SK-N-SH treated with all-trans-retinoic acid at 6 μM for 48 hours (cell line): ENCODE measurements around the gene CAAP1.

Source experiments
- ATAC-seq: fragments of 200-7000 bp; cut with Tn5 transposase; 3 replicates; pipeline ENCODE4 v1.9.1; 2020; ENCODE audit warnings: mild to moderate bottlenecking, moderate library complexity
- ARNTL ChIP-seq: fragments of 450-650 bp; formaldehyde crosslinking; IDR thresholded peaks from 2 replicates; pipeline ENCODE4 v1.5.0; 2020; ENCODE audit warnings: low read depth, mild to moderate bottlenecking, moderate library complexity, borderline replicate concordance
- CSDC2 ChIP-seq: fragments of 250-450 bp; sonication (Bioruptor Pico); IDR thresholded peaks from 2 replicates; pipeline ENCODE4 v1.5.0; 2020; ENCODE audit warnings: mild to moderate bottlenecking, moderate library complexity
- ESRRG ChIP-seq: fragments of 250-450 bp; sonication (Bioruptor Pico); IDR thresholded peaks from 2 replicates; pipeline ENCODE4 v1.6.1; 2021; ENCODE audit warnings: mild to moderate bottlenecking
- ISL1 ChIP-seq: fragments of 250-450 bp; sonication (Bioruptor Pico); IDR thresholded peaks from 2 replicates; pipeline ENCODE4 v2.1.2; 2022; ENCODE audit warnings: mild to moderate bottlenecking, moderate library complexity
- OSR1 ChIP-seq: fragments of 250-450 bp; sonication (Bioruptor Pico); IDR thresholded peaks from 2 replicates; pipeline ENCODE4 v1.8.0; 2022; ENCODE audit warnings: moderate library complexity, mild to moderate bottlenecking, inconsistent platforms
- RARB ChIP-seq: fragments of 250-450 bp; sonication (Bioruptor Pico); IDR thresholded peaks from 2 replicates; pipeline ENCODE4 v1.8.0; 2021; ENCODE audit warnings: mild to moderate bottlenecking, moderate library complexity
- SNAI2 ChIP-seq: fragments of 250-450 bp; sonication (Bioruptor Pico); IDR thresholded peaks from 2 replicates; pipeline ENCODE4 v1.5.0; 2020; ENCODE audit warnings: mild to moderate bottlenecking, moderate library complexity
- TCF4 ChIP-seq: fragments of 250-450 bp; sonication (Bioruptor Pico); IDR thresholded peaks from 2 replicates; pipeline ENCODE4 v1.8.0; 2021; ENCODE audit warnings: mild to moderate bottlenecking, moderate library complexity, borderline replicate concordance
- ZC3H10 ChIP-seq: fragments of 250-450 bp; sonication (Bioruptor Pico); IDR thresholded peaks from 2 replicates; pipeline ENCODE4 v1.5.1; 2021; ENCODE audit warnings: mild to moderate bottlenecking, moderate library complexity
- ZFP3 ChIP-seq: fragments of 250-450 bp; sonication (Bioruptor Pico); IDR thresholded peaks from 2 replicates; pipeline ENCODE4 v1.5.0; 2020; ENCODE audit warnings: mild to moderate bottlenecking, moderate library complexity
- ZFP30 ChIP-seq: fragments of 450-650 bp; formaldehyde crosslinking; IDR thresholded peaks from 2 replicates; pipeline ENCODE4 v1.5.0; 2022; ENCODE audit warnings: mild to moderate bottlenecking, moderate library complexity
- ZNF565 ChIP-seq: fragments of 450-650 bp; formaldehyde crosslinking; conservative IDR thresholded peaks from 2 replicates; pipeline ENCODE4 v1.5.0; 2020; ENCODE audit warnings: low read depth, mild to moderate bottlenecking, moderate library complexity
- ZNF70 ChIP-seq: fragments of 450-650 bp; formaldehyde crosslinking; IDR thresholded peaks from 2 replicates; pipeline ENCODE4 v1.5.0; 2020; ENCODE audit warnings: mild to moderate bottlenecking, moderate library complexity
- TF ChIP-seq, protein P1 (sequence below): fragments of 250-450 bp; sonication (Bioruptor Pico); IDR thresholded peaks from 2 replicates; pipeline ENCODE4 v1.5.1; 2020; ENCODE audit warnings: low read depth, mild to moderate bottlenecking, moderate library complexity
- TF ChIP-seq, protein P2 (sequence below): fragments of 250-450 bp; sonication (Bioruptor Pico); IDR thresholded peaks from 2 replicates; pipeline ENCODE4 v1.8.0; 2020; ENCODE audit warnings: mild to moderate bottlenecking, moderate library complexity, borderline replicate concordance
- TF ChIP-seq, protein P3 (sequence below): fragments of 250-450 bp; sonication (Bioruptor Pico); IDR thresholded peaks from 2 replicates; pipeline ENCODE4 v1.5.0; 2020; ENCODE audit warnings: mild to moderate bottlenecking, moderate library complexity
- TF ChIP-seq, protein P4 (sequence below): fragments of 250-450 bp; sonication (Bioruptor Pico); IDR thresholded peaks from 2 replicates; pipeline ENCODE4 v1.8.0; 2021; ENCODE audit warnings: low read depth, mild to moderate bottlenecking, moderate library complexity, borderline replicate concordance
- TF ChIP-seq, protein P5 (sequence below): fragments of 250-450 bp; sonication (Bioruptor Pico); IDR thresholded peaks from 2 replicates; pipeline ENCODE4 v1.5.1; 2021; ENCODE audit warnings: mild to moderate bottlenecking, moderate library complexity

The CAAP1 gene, protein sequence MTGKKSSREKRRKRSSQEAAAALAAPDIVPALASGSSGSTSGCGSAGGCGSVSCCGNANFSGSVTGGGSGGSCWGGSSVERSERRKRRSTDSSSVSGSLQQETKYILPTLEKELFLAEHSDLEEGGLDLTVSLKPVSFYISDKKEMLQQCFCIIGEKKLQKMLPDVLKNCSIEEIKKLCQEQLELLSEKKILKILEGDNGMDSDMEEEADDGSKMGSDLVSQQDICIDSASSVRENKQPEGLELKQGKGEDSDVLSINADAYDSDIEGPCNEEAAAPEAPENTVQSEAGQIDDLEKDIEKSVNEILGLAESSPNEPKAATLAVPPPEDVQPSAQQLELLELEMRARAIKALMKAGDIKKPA

DNA sequence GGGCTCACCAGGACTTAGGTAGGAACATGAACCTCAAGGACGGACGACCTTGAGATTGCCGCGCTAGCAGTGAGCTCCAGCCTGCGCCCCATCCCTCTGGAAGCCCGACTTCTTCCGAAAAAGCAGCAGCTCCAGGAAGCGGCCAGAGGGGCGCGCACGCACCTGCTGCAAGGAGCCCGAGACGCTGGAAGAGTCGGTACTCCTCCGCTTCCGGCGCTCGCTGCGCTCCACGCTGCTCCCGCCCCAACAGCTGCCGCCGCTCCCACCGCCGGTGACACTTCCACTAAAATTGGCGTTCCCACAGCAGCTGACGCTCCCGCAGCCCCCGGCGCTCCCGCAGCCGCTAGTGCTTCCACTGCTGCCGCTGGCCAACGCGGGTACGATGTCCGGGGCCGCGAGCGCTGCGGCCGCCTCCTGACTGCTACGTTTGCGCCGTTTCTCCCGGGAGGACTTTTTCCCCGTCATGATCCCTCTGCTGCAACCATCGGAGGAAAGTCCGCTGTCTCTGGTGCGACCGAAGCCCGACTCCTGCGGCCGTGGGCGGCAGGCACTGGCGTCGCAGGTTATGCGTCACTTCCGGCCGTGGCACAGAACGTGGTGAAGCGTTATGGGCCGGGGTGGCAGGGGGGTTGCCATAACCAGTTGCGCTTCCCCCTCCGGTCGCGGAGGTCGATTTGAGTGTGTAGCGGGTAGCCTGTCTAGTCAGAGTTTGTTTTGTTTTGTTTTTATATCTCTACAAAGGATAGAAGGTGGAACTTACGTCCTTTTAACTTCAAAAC is at the start of gene CAAP1:
Gene CAAP1 (minus strand): TSS at position 552 of the 779 bp plus-strand sequence. CDS start 87 bp downstream, at position 465.
- peak; percentile 96 for ATAC-seq
- TF ChIP-seq, protein P1, sequence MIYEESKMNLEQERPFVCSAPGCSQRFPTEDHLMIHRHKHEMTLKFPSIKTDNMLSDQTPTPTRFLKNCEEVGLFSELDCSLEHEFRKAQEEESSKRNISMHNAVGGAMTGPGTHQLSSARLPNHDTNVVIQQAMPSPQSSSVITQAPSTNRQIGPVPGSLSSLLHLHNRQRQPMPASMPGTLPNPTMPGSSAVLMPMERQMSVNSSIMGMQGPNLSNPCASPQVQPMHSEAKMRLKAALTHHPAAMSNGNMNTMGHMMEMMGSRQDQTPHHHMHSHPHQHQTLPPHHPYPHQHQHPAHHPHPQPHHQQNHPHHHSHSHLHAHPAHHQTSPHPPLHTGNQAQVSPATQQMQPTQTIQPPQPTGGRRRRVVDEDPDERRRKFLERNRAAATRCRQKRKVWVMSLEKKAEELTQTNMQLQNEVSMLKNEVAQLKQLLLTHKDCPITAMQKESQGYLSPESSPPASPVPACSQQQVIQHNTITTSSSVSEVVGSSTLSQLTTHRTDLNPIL (CRISPR knock-in tag): no peak
- TF ChIP-seq ESRRG (CRISPR knock-in tag): no peak
- TF ChIP-seq TCF4: peak; percentile 15; the same call in 1 of the 2 replicates
- no peak for TF ChIP-seq RARB
- TF ChIP-seq, protein P2, sequence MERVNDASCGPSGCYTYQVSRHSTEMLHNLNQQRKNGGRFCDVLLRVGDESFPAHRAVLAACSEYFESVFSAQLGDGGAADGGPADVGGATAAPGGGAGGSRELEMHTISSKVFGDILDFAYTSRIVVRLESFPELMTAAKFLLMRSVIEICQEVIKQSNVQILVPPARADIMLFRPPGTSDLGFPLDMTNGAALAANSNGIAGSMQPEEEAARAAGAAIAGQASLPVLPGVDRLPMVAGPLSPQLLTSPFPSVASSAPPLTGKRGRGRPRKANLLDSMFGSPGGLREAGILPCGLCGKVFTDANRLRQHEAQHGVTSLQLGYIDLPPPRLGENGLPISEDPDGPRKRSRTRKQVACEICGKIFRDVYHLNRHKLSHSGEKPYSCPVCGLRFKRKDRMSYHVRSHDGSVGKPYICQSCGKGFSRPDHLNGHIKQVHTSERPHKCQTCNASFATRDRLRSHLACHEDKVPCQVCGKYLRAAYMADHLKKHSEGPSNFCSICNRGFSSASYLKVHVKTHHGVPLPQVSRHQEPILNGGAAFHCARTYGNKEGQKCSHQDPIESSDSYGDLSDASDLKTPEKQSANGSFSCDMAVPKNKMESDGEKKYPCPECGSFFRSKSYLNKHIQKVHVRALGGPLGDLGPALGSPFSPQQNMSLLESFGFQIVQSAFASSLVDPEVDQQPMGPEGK (CRISPR knock-in tag): 0 out of 2 replicates have a peak, but pooled peaks have one; percentile 13
- TF ChIP-seq ISL1 (CRISPR knock-in tag): no peak
- TF ChIP-seq, protein P3, sequence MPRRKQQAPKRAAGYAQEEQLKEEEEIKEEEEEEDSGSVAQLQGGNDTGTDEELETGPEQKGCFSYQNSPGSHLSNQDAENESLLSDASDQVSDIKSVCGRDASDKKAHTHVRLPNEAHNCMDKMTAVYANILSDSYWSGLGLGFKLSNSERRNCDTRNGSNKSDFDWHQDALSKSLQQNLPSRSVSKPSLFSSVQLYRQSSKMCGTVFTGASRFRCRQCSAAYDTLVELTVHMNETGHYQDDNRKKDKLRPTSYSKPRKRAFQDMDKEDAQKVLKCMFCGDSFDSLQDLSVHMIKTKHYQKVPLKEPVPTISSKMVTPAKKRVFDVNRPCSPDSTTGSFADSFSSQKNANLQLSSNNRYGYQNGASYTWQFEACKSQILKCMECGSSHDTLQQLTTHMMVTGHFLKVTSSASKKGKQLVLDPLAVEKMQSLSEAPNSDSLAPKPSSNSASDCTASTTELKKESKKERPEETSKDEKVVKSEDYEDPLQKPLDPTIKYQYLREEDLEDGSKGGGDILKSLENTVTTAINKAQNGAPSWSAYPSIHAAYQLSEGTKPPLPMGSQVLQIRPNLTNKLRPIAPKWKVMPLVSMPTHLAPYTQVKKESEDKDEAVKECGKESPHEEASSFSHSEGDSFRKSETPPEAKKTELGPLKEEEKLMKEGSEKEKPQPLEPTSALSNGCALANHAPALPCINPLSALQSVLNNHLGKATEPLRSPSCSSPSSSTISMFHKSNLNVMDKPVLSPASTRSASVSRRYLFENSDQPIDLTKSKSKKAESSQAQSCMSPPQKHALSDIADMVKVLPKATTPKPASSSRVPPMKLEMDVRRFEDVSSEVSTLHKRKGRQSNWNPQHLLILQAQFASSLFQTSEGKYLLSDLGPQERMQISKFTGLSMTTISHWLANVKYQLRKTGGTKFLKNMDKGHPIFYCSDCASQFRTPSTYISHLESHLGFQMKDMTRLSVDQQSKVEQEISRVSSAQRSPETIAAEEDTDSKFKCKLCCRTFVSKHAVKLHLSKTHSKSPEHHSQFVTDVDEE (CRISPR knock-in tag): 0 out of 2 replicates have a peak, but pooled peaks have one; percentile 39
- TF ChIP-seq SNAI2 (CRISPR knock-in tag): peak; percentile 73; the same call in 1 of the 2 replicates
- TF ChIP-seq, all 23 proteins: peak for 4

DNA sequence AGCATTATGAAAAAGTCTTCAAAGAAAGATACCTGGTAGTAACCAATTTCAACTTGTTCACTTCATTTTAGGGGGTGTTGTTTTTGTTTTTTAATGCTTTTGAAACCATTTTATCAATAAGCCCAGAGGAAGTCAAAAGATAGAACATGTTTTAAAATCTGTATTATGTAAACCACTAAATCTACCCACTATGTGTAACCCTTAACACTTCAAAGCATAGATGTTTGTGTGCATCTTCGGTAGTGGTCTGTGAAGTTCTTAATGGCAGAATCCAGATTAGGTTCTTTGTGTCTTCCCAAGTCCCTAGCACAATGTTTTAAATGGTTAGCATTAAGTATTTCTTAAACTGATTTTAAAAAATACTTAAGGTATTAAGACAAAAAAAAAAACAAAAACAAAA is 48.2 kb upstream of the CAAP1 start:
- TF ChIP-seq, protein P4, sequence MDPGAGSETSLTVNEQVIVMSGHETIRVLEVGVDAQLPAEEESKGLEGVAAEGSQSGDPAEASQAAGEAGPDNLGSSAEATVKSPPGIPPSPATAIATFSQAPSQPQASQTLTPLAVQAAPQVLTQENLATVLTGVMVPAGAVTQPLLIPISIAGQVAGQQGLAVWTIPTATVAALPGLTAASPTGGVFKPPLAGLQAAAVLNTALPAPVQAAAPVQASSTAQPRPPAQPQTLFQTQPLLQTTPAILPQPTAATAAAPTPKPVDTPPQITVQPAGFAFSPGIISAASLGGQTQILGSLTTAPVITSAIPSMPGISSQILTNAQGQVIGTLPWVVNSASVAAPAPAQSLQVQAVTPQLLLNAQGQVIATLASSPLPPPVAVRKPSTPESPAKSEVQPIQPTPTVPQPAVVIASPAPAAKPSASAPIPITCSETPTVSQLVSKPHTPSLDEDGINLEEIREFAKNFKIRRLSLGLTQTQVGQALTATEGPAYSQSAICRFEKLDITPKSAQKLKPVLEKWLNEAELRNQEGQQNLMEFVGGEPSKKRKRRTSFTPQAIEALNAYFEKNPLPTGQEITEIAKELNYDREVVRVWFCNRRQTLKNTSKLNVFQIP (CRISPR knock-in tag): no peak
- TF ChIP-seq ARNTL (no peak), ZC3H10 (CRISPR knock-in tag) (no peak), CSDC2 (CRISPR knock-in tag) (no peak), SNAI2 (CRISPR knock-in tag) (no peak), ZFP30 (no peak), OSR1 (CRISPR knock-in tag) (no peak), ZFP3 (CRISPR knock-in tag) (no peak), ESRRG (CRISPR knock-in tag) (no peak), ZNF565 (CRISPR knock-in tag) (no peak), ZNF70 (CRISPR knock-in tag) (no peak)
- TF ChIP-seq, protein P1 (CRISPR knock-in tag): no peak
- TF ChIP-seq, protein P3 (CRISPR knock-in tag): no peak
- TF ChIP-seq, protein P5, sequence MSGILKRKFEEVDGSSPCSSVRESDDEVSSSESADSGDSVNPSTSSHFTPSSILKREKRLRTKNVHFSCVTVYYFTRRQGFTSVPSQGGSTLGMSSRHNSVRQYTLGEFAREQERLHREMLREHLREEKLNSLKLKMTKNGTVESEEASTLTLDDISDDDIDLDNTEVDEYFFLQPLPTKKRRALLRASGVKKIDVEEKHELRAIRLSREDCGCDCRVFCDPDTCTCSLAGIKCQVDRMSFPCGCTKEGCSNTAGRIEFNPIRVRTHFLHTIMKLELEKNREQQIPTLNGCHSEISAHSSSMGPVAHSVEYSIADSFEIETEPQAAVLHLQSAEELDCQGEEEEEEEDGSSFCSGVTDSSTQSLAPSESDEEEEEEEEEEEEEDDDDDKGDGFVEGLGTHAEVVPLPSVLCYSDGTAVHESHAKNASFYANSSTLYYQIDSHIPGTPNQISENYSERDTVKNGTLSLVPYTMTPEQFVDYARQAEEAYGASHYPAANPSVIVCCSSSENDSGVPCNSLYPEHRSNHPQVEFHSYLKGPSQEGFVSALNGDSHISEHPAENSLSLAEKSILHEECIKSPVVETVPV (CRISPR knock-in tag): no peak
- TF ChIP-seq, protein P2 (CRISPR knock-in tag): no peak
- no peak for ATAC-seq
